Ovary (tissue), 9 donors: ENCODE measurements around the gene KCNMA1. TPM values are rescaled to one million over a fixed set of nuclear protein-coding genes. Genes with fewer than 3 reads are reported as not detected.

Experiments
- DNase-seq, 5 donors: peaks; one replicate each; pipeline ENCODE4 v3.0.0-alpha.2; 2019 to 2020
- H3K27ac ChIP-seq, 2 donors: fragments of 200-600 bp; one replicate each; pipeline versions ENCODE4 v1.5.1 to v1.8.0; 2019 to 2022
- H3K27me3 ChIP-seq: fragments of 200-600 bp; one replicate; pipeline ENCODE4 v1.8.0; 2022
- H3K36me3 ChIP-seq: fragments of 200-600 bp; sonication (generic); one replicate; pipeline ENCODE4 v1.5.1; 2019
- H3K4me1 ChIP-seq: one replicate; pipeline ENCODE4 v1.8.1; 2013; ENCODE audit warnings: mild to moderate bottlenecking, moderate library complexity; ENCODE audit not compliant: insufficient read depth
- H3K4me3 ChIP-seq: fragments of 200-600 bp; sonication (generic); one replicate; pipeline ENCODE4 v1.5.1; 2017
- H3K9me3 ChIP-seq, 2 donors: fragments of 200-600 bp in 1 of 2; sonication (generic) in 1 of 2; one replicate each; pipeline versions ENCODE4 v1.5.1 to v1.8.1; 2013 to 2019; ENCODE audit warnings: mild to moderate bottlenecking in 1 of 2, moderate library complexity in 1 of 2
- EP300 ChIP-seq: sonication (generic); formaldehyde crosslinking; IDR thresholded peaks from one replicate; pipeline ENCODE4 v1.6.1; 2017; ENCODE audit warnings: antibody characterized with exemption
- POLR2A ChIP-seq: fragments of 450-650 bp; IDR thresholded peaks from one replicate; pipeline ENCODE4 v1.6.1; 2017; ENCODE audit warnings: antibody characterized with exemption, mild to moderate bottlenecking, moderate library complexity
- WGBS, 3 donors: extraction: QIAGEN DNeasy Blood & Tissue Kit in 1 of 3; methylation state at CpG; one replicate each; pipeline versions ENCODE4 v1.1.5 to v1.1.7; 2013 to 2017; 5-methylcytosine and 5-hydroxymethylcytosine counted together
- intact Hi-C, 4 donors: fragments of 100-400 bp; cut with DNase I; formaldehyde crosslinking; loops; one replicate each; pipeline versions ENCODE4 v1.11.0 to v1.15.1; 2022 to 2023
- polyA plus RNA-seq, 2 donors: library from polyadenylated mRNA; stranded (reverse); fragments of 200-250 nt in 1 of 2; fragments of 350-450 nt in 1 of 2; fragmentation: Illumina TruSeq in 1 of 2; extraction: RNeasy Lipid Tissue Mini Kit (QIAGEN cat#74804) in 1 of 2; gene quantifications; one replicate each; pipeline ENCODE4 v1.2.3, GENCODE V29; 2013 to 2014
- total RNA-seq, 7 donors: library from RNA; depleted of rRNA in 2 of 7; stranded (reverse); fragments of >200 nt in 2 of 7; fragmentation: NEBNext Ultra II Directional in 3 of 7; extraction: Animal tissue kit (Norgen Biotek cat#: 25700) in 3 of 7; gene quantifications; one replicate each; pipeline versions ENCODE4 v1.1.0 to v1.2.4, GENCODE V29; 2016 to 2023
- TF ChIP-seq, protein P1 (sequence below), 3 donors: fragments of 450-650 bp in 2 of 3; fragments of 200-600 bp in 1 of 3; IDR thresholded peaks; one replicate each; pipeline versions ENCODE4 v1.5.1 to v1.8.0; 2016 to 2022; ENCODE audit warnings: antibody characterized with exemption in 3 of 3, mild to moderate bottlenecking in 1 of 3
- donor health status: DM: no; HTN: no; CAD: no; lungs with moderate emphysema.
- donor health status: DM: no; HTN: no; CAD: no.
- donor health status: Bipolar disorder and iron deficiency.
- donor health status: DM: yes; HTN: yes; CAD: no.
- donor health status: DM: no; HTN: no; CAD: no.
- donor health status: DM: yes; HTN: yes; CAD: no.

KCNMA1 gene
- total and polyA plus RNA-seq, 9 donors = 7.0 to 83.8 (median 25.1) TPM

GRCh38 chr10:77403761-77404160 is 233.8 kb downstream of the KCNMA1 start:
- intact Hi-C loops = loop anchor here in 1 of 4 donors (5.0 kb wide), 1 partner anchor 491 kb away; no protein-coding TSS in a partner anchor
- Histone ChIP-seq H3K4me1 (peaks cover 3% of the 10 kb centered on the region), H3K4me3 (no peak overlapping the region), H3K27ac (no peak overlapping the region), H3K27me3 (no peaks in the 10 kb centered on the region), H3K36me3 (no peaks in the 10 kb centered on the region), H3K9me3 (no peaks in the 10 kb centered on the region)
- WGBS, 3 donors = 88 to 90% (median 90%) methylated on average over 8 of the region's 8 CpGs
- DNase-seq = no peak
- TF ChIP-seq EP300 = no peak
- TF ChIP-seq, protein P1, sequence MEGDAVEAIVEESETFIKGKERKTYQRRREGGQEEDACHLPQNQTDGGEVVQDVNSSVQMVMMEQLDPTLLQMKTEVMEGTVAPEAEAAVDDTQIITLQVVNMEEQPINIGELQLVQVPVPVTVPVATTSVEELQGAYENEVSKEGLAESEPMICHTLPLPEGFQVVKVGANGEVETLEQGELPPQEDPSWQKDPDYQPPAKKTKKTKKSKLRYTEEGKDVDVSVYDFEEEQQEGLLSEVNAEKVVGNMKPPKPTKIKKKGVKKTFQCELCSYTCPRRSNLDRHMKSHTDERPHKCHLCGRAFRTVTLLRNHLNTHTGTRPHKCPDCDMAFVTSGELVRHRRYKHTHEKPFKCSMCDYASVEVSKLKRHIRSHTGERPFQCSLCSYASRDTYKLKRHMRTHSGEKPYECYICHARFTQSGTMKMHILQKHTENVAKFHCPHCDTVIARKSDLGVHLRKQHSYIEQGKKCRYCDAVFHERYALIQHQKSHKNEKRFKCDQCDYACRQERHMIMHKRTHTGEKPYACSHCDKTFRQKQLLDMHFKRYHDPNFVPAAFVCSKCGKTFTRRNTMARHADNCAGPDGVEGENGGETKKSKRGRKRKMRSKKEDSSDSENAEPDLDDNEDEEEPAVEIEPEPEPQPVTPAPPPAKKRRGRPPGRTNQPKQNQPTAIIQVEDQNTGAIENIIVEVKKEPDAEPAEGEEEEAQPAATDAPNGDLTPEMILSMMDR (IDR thresholded peaks at IDR 0.05) = no peak
- TF ChIP-seq POLR2A = no peak

DNA sequence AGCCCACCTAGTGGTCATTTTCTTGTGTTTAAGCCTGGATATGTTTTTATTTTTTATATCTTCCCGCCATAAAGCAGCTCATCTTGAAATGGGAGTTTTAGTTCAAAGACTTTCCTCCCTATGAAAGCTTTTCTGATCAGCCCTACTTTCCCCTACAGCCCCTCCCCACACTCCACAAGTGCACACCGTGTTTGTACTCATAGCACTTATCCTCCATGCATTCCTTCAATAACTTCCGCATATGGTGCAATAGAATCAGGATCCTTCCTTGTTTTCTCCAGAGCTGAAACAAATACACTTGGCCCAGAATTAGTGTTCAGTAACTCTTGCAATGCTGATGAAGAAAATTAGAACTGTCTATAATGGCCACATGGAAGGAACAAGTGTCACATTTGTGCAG is 235.9 kb downstream of the KCNMA1 start:
- H3K27ac ChIP-seq = no peak overlapping the region
- 66 to 75% (median 74%) methylated on average over 3 of the region's 3 CpGs for WGBS, 3 donors
- intact Hi-C loops = loop anchor here in 1 of 4 donors (5.0 kb wide), 1 partner anchor 489 kb away; no protein-coding TSS in a partner anchor

GRCh38 chr10:77400033-77400432 is 237.6 kb downstream of the KCNMA1 start:
- Histone ChIP-seq H3K4me3 (no peak overlapping the region), H3K27me3 (no peaks in the 10 kb centered on the region), H3K9me3 (no peaks in the 10 kb centered on the region), H3K27ac (no peak overlapping the region), H3K4me1 (no peaks in the 10 kb centered on the region), H3K36me3 (no peaks in the 10 kb centered on the region)
- WGBS, 3 donors = 80 to 88% (median 87%) methylated on average over 4 of the region's 4 CpGs
- DNase-seq = no peak
- TF ChIP-seq POLR2A (no peak), EP300 (no peak)
- TF ChIP-seq, protein P1 (IDR thresholded peaks at IDR 0.05) = no peak
- intact Hi-C loops = loop anchor here in 1 of 4 donors (5.0 kb wide), 1 partner anchor 488 kb away; no protein-coding TSS in a partner anchor

More for the DNA sequence above, 235.9 kb downstream of the KCNMA1 start:
- Histone ChIP-seq H3K9me3 (no peaks in the 10 kb centered on the region), H3K4me1 (peaks cover 3% of the 10 kb centered on the region), H3K4me3 (no peak overlapping the region), H3K27me3 (no peaks in the 10 kb centered on the region), H3K36me3 (no peaks in the 10 kb centered on the region)
- TF ChIP-seq EP300 (no peak), POLR2A (no peak)
- TF ChIP-seq, protein P1 (IDR thresholded peaks at IDR 0.05) = no peak
- no peak for DNase-seq

DNA sequence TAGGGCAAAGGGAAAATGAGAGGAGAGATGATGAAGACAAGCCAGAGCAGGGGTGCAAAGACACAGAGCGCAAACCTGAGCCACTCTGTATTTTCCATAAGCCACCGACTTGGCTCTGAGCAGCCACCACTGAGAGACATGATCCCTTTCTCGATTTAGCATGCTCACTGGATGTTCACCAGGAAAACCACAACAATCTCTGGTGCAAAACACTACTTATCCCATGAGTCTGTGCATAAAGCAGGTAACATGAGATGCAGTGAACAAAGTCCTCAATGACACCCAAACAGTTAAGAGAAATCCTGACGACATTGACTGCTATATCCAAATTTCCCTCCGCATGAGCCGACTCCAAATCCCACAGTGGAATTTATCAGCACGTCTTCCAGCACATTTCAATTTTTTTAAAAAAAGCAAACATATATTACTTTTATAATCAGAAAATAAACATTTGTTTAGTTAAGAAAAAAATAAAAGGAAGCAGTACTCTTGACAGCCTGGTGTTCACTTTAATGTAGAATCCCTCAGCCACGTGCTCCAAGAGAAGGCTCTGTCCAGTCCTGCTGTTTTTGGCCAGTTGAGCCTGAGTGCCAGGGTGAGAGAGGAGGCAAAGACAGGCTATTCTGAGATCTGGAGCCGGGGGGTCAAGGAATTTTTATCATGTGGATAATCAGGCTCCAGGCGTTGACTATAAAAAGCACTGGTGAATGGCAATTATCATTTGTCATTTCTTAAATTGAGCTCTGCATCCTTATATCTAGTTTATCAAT is 238.4 kb downstream of the KCNMA1 start:
- Histone ChIP-seq H3K4me1 (no peaks in the 10 kb centered on the region), H3K27me3 (no peaks in the 10 kb centered on the region), H3K4me3 (no peak overlapping the region), H3K9me3 (no peaks in the 10 kb centered on the region), H3K27ac (no peak overlapping the region), H3K36me3 (no peaks in the 10 kb centered on the region)
- intact Hi-C loops = loop anchor here in 3 of 4 donors (10.0 kb wide), 3 partner anchors 224 to 246 kb away; partner anchors contain the start of gene KCNMA1 (in 1 of the 3)
- no peak for DNase-seq
- TF ChIP-seq, protein P1 (IDR thresholded peaks at IDR 0.05) = no peak
- TF ChIP-seq EP300 (no peak), POLR2A (no peak)
- WGBS, 3 donors = 72 to 84% (median 83%) methylated on average over 10 of the region's 10 CpGs
